GM23338 (cell line): ENCODE measurements around the gene NCKAP1. TPM values are rescaled to one million over a fixed set of nuclear protein-coding genes. Genes with fewer than 3 reads are reported as not detected.

Experiments used
- ATAC-seq: fragments of 200-7000 bp; cut with Tn5 transposase; 3 replicates; pipeline ENCODE4 v1.9.1; 2020
- DNase-seq: peaks from one replicate; pipeline ENCODE4 v3.0.0-alpha.2; 2015; ENCODE audit warnings: low spot score
- H2AFZ ChIP-seq: fragments of 200-600 bp; sonication (generic); 2 replicates; pipeline ENCODE4 v1.8.0; 2016; ENCODE audit warnings: antibody characterized with exemption, mild to moderate bottlenecking, moderate library complexity
- H3F3A ChIP-seq: fragments of 200-600 bp; sonication (generic); replicated peaks from 2 replicates; pipeline ENCODE4 v1.8.0; 2017; ENCODE audit warnings: antibody characterized with exemption, mixed run types, low read depth
- H3K27ac ChIP-seq: fragments of 200-600 bp; sonication (generic); 2 replicates; pipeline ENCODE4 v1.6.1; 2016; ENCODE audit warnings: low read depth
- H3K27me3 ChIP-seq: fragments of 200-600 bp; sonication (generic); 2 replicates; pipeline ENCODE4 v1.8.0; 2016; ENCODE audit warnings: mild to moderate bottlenecking, mixed run types, moderate library complexity; ENCODE audit not compliant: insufficient read depth
- H3K36me3 ChIP-seq: fragments of 200-600 bp; sonication (generic); 2 replicates; pipeline ENCODE4 v1.8.0; 2016; ENCODE audit warnings: mild to moderate bottlenecking; ENCODE audit not compliant: insufficient read depth
- H3K4me1 ChIP-seq: fragments of 200-600 bp; sonication (generic); 2 replicates; pipeline ENCODE4 v1.8.0; 2016; ENCODE audit warnings: mild to moderate bottlenecking, moderate library complexity; ENCODE audit not compliant: insufficient read depth
- H3K4me2 ChIP-seq: fragments of 200-600 bp; sonication (generic); 2 replicates; pipeline ENCODE4 v1.7.1; 2017; ENCODE audit warnings: mixed run types
- H3K4me3 ChIP-seq: fragments of 200-600 bp; sonication (generic); 2 replicates; pipeline ENCODE4 v1.6.1; 2016; ENCODE audit warnings: mixed run types
- H3K79me2 ChIP-seq: fragments of 200-600 bp; sonication (generic); replicated peaks from 2 replicates; pipeline ENCODE4 v1.8.0; 2017; ENCODE audit warnings: mild to moderate bottlenecking; ENCODE audit not compliant: insufficient read depth
- H3K9me2 ChIP-seq: fragments of 200-600 bp; sonication (generic); 2 replicates; pipeline ENCODE4 v1.8.0; 2017; ENCODE audit not compliant: insufficient read depth
- H4K20me1 ChIP-seq: fragments of 200-600 bp; sonication (generic); replicated peaks from 2 replicates; pipeline ENCODE4 v1.8.0; 2017; ENCODE audit warnings: mild to moderate bottlenecking; ENCODE audit not compliant: insufficient read depth
- H3K27ac Mint-ChIP-seq: 2 replicates; pipeline ENCODE4 v1.8.0; 2020; ENCODE audit warnings: inconsistent platforms, mild to moderate bottlenecking, moderate library complexity, mixed read lengths
- H3K27me3 Mint-ChIP-seq: 3 replicates; pipeline ENCODE4 v1.8.0; 2022; ENCODE audit warnings: low read depth, mild to moderate bottlenecking, moderate library complexity, mixed read lengths, inconsistent platforms; ENCODE audit not compliant: insufficient read depth, poor library complexity
- H3K36me3 Mint-ChIP-seq: 3 replicates; pipeline ENCODE4 v1.8.0; 2021; ENCODE audit warnings: low read depth, mild to moderate bottlenecking, inconsistent platforms, moderate library complexity, mixed read lengths
- H3K4me1 Mint-ChIP-seq: 3 replicates; pipeline ENCODE4 v1.8.0; 2020; ENCODE audit warnings: mild to moderate bottlenecking, inconsistent platforms, mixed read lengths
- H3K4me3 Mint-ChIP-seq: 3 replicates; pipeline ENCODE4 v1.8.0; 2021; ENCODE audit warnings: moderate library complexity, mild to moderate bottlenecking, inconsistent platforms, mixed read lengths
- H3K9me3 Mint-ChIP-seq: 3 replicates; pipeline ENCODE4 v1.8.0; 2020; ENCODE audit warnings: moderate library complexity, mild to moderate bottlenecking, inconsistent platforms, mixed read lengths
- CREB1 ChIP-seq: fragments of 250-450 bp; sonication (Bioruptor Pico); IDR thresholded peaks from 2 replicates; pipeline ENCODE4 v1.5.0; 2020; ENCODE audit warnings: low read depth, mild to moderate bottlenecking, moderate library complexity
- EZH2 ChIP-seq: fragments of 200-600 bp; sonication (generic); IDR thresholded peaks from one replicate; pipeline ENCODE4 v1.8.0; 2017; ENCODE audit warnings: antibody characterized with exemption, mild to moderate bottlenecking, low read depth; ENCODE audit not compliant: unreplicated experiment
- EZH2phosphoT487 ChIP-seq: fragments of 200-600 bp; sonication (generic); IDR thresholded peaks from one replicate; pipeline ENCODE4 v1.8.1; 2018; ENCODE audit warnings: antibody characterized with exemption; ENCODE audit not compliant: unreplicated experiment
- JUNB ChIP-seq: IDR thresholded peaks from one replicate; pipeline ENCODE4 v1.6.1; 2016; ENCODE audit warnings: antibody characterized with exemption; ENCODE audit not compliant: unreplicated experiment
- NANOG ChIP-seq: IDR thresholded peaks from 2 replicates; pipeline ENCODE4 v1.6.1; 2016; ENCODE audit warnings: antibody characterized with exemption, borderline replicate concordance
- POLR2AphosphoS5 ChIP-seq: IDR thresholded peaks from 2 replicates; pipeline ENCODE4 v1.6.1; 2016; ENCODE audit warnings: antibody characterized with exemption, low read depth
- STAT1 ChIP-seq: IDR thresholded peaks from one replicate; pipeline ENCODE4 v1.6.1; 2016; ENCODE audit warnings: antibody characterized with exemption; ENCODE audit not compliant: unreplicated experiment
- ZNF114 ChIP-seq: fragments of 250-450 bp; sonication (Bioruptor Pico); IDR thresholded peaks from 2 replicates; pipeline ENCODE4 v1.5.0; 2020; ENCODE audit warnings: mild to moderate bottlenecking, moderate library complexity
- ZNF462 ChIP-seq: fragments of 250-450 bp; sonication (Bioruptor Pico); IDR thresholded peaks from 2 replicates; pipeline ENCODE4 v1.5.0; 2020; ENCODE audit warnings: mild to moderate bottlenecking, moderate library complexity
- polyA plus RNA-seq: library from polyadenylated mRNA; unstranded; fragments of >200 nt; fragmentation: Nextera tagmentation; extraction: Ambion mirVana; gene quantifications from 2 replicates; pipeline ENCODE4 v1.2.1, GENCODE V29; 2016
- total RNA-seq: library from RNA; depleted of rRNA; stranded (reverse); fragments of >200 nt; shearing (Covaris generic); gene quantifications from 2 replicates; pipeline ENCODE4 v1.2.3, GENCODE V29; 2014
- TF ChIP-seq, protein P1 (sequence below): IDR thresholded peaks from one replicate; pipeline ENCODE4 v1.6.1; 2018; ENCODE audit warnings: antibody characterized with exemption; ENCODE audit not compliant: unreplicated experiment
- TF ChIP-seq, protein P2 (sequence below), 2 experiments: fragments of 200-600 bp in 1 of 2; sonication (generic) in 1 of 2; conservative IDR thresholded peaks; 2 replicates each; pipeline versions ENCODE4 v1.5.1 to v1.6.1; 2016 to 2017; ENCODE audit warnings: antibody characterized with exemption in 2 of 2, low read depth in 2 of 2, mild to moderate bottlenecking in 2 of 2, moderate library complexity in 1 of 2

The NCKAP1 gene
- total and polyA plus RNA-seq, 2 experiments from 2014 or later, result 53.8 to 157 TPM

DNA sequence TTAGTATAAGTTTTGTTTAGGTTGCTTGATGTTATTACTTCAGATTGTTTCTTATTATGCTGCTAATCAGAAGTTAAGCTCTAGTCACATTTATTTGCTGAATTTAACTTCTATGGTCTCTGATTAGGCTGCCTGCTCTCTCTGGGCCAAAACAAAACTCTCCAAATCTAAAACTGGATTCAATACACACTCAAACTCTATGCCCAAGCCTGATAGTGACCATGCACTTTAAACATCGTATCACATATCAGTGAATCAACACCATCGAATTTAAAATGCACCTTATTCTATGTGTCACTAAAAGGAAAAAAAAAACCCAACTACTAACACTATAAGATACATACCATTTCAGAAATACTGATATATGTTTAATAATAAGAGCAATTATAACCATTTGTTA is 94.9 kb downstream of the NCKAP1 start:
- Mint-ChIP-seq H3K4me3 (no peak overlapping the region), H3K36me3 (peaks cover 26% of the 10 kb centered on the region), H3K27ac (no peak overlapping the region), H3K4me1 (no peaks in the 10 kb centered on the region), H3K27me3 (no peaks in the 10 kb centered on the region), H3K9me3 (no peaks in the 10 kb centered on the region)
- no peak for TF ChIP-seq NANOG
- TF ChIP-seq EZH2, result no peak
- TF ChIP-seq EZH2phosphoT487, result no peak
- TF ChIP-seq JUNB, result no peak
- H3K4me2 ChIP-seq, result no peak overlapping the region
- no peaks in the 10 kb centered on the region for H3K36me3 ChIP-seq
- H4K20me1 ChIP-seq, result no peaks in the 10 kb centered on the region; the same call in 1 of the 2 replicates
- H3K9me2 ChIP-seq, result no peaks in the 10 kb centered on the region
- H3K4me3 ChIP-seq, result no peak overlapping the region
- H3F3A ChIP-seq, result no peaks in the 10 kb centered on the region
- no peaks in the 10 kb centered on the region for H3K79me2 ChIP-seq
- no peak overlapping the region for H2AFZ ChIP-seq
- H3K27me3 ChIP-seq, result no peaks in the 10 kb centered on the region
- H3K4me1 ChIP-seq, result no peaks in the 10 kb centered on the region
- ATAC-seq (no peak), DNase-seq (no peak)
- H3K27ac ChIP-seq, result no peak overlapping the region

- Mint-ChIP-seq H3K36me3 (peaks cover 26% of the 10 kb centered on the region), H3K4me3 (no peak overlapping the region), H3K27ac (no peak overlapping the region), H3K9me3 (no peaks in the 10 kb centered on the region), H3K4me1 (no peaks in the 10 kb centered on the region), H3K27me3 (no peaks in the 10 kb centered on the region)
- Histone ChIP-seq H3K27me3 (no peaks in the 10 kb centered on the region), H3K27ac (no peak overlapping the region), H2AFZ (no peak overlapping the region), H3K36me3 (no peaks in the 10 kb centered on the region), H3K4me1 (no peaks in the 10 kb centered on the region), H3F3A (no peaks in the 10 kb centered on the region), H3K4me2 (no peak overlapping the region), H3K4me3 (no peak overlapping the region), H3K9me2 (no peaks in the 10 kb centered on the region), H3K79me2 (no peaks in the 10 kb centered on the region), H4K20me1 (no peaks in the 10 kb centered on the region; the same call in 1 of the 2 replicates)
- ATAC-seq, result no peak
- DNase-seq, result no peak
- TF ChIP-seq ZNF114 (CRISPR knock-in tag) (no peak), STAT1 (no peak), EZH2 (no peak), EZH2phosphoT487 (no peak), ZNF462 (CRISPR knock-in tag) (no peak), JUNB (no peak), CREB1 (CRISPR knock-in tag) (no peak), NANOG (no peak), POLR2AphosphoS5 (no peak)
- TF ChIP-seq, protein P1, sequence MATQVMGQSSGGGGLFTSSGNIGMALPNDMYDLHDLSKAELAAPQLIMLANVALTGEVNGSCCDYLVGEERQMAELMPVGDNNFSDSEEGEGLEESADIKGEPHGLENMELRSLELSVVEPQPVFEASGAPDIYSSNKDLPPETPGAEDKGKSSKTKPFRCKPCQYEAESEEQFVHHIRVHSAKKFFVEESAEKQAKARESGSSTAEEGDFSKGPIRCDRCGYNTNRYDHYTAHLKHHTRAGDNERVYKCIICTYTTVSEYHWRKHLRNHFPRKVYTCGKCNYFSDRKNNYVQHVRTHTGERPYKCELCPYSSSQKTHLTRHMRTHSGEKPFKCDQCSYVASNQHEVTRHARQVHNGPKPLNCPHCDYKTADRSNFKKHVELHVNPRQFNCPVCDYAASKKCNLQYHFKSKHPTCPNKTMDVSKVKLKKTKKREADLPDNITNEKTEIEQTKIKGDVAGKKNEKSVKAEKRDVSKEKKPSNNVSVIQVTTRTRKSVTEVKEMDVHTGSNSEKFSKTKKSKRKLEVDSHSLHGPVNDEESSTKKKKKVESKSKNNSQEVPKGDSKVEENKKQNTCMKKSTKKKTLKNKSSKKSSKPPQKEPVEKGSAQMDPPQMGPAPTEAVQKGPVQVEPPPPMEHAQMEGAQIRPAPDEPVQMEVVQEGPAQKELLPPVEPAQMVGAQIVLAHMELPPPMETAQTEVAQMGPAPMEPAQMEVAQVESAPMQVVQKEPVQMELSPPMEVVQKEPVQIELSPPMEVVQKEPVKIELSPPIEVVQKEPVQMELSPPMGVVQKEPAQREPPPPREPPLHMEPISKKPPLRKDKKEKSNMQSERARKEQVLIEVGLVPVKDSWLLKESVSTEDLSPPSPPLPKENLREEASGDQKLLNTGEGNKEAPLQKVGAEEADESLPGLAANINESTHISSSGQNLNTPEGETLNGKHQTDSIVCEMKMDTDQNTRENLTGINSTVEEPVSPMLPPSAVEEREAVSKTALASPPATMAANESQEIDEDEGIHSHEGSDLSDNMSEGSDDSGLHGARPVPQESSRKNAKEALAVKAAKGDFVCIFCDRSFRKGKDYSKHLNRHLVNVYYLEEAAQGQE, result no peak
- TF ChIP-seq, protein P2, sequence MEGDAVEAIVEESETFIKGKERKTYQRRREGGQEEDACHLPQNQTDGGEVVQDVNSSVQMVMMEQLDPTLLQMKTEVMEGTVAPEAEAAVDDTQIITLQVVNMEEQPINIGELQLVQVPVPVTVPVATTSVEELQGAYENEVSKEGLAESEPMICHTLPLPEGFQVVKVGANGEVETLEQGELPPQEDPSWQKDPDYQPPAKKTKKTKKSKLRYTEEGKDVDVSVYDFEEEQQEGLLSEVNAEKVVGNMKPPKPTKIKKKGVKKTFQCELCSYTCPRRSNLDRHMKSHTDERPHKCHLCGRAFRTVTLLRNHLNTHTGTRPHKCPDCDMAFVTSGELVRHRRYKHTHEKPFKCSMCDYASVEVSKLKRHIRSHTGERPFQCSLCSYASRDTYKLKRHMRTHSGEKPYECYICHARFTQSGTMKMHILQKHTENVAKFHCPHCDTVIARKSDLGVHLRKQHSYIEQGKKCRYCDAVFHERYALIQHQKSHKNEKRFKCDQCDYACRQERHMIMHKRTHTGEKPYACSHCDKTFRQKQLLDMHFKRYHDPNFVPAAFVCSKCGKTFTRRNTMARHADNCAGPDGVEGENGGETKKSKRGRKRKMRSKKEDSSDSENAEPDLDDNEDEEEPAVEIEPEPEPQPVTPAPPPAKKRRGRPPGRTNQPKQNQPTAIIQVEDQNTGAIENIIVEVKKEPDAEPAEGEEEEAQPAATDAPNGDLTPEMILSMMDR (conservative IDR thresholded peaks at IDR 0.05; ENCODE audit: low read depth in 2 of 2), result no peak
These were observed 95.5 kb downstream of the NCKAP1 start for GRCh38 chr2:182942756-182943155.
